SK-N-DZ (cell line): ENCODE results near the gene IRX3. TPM values are rescaled to one million over a fixed set of nuclear protein-coding genes. Genes with fewer than 3 reads are reported as not detected.

Experiments
- DNase-seq: peaks from one replicate; pipeline ENCODE4 v3.0.0-alpha.2; 2015; ENCODE audit warnings: low spot score
- polyA plus RNA-seq, 2 experiments: library from polyadenylated mRNA; depleted of rRNA; stranded (reverse); fragments of >200 nt; gene quantifications; 2 replicates each; pipeline ENCODE4 v1.2.3, GENCODE V29; 2014

Gene IRX3
- 1.6 and 2.2 TPM in 2 replicates for polyA plus RNA-seq (2014; cell fraction: cytosol; rRNA removed)
- 2.5 and 3.3 TPM in 2 replicates for polyA plus RNA-seq (2014; cell fraction: nucleus; rRNA removed)

- peak; percentile 67 for DNase-seq
Measured at GRCh38 chr16:54286366-54287130, at the start of gene IRX3. TSS of gene IRX3 (minus strand) at chr16:54286787. CDS start at chr16:54286050, 737 bp downstream.

DNA sequence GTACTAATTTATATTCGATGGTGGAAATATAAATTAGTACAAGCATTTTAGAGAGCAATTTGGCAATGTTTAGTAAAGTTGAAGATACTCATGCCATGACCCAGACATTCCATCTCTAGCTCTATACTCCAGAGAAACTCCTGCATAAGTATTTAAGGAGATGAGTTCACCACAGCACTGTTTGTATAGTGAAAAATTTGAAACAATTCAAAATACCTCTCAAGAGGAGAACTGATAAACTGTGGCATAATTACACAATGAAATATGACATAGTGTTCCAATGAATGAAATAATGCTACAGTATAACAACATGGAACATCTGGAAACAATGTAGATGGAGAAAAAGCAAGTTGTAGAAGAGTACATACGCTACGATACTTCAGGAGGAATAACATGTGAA lies 48.6 kb upstream of the IRX3 start:
- DNase-seq, result no peak

DNA sequence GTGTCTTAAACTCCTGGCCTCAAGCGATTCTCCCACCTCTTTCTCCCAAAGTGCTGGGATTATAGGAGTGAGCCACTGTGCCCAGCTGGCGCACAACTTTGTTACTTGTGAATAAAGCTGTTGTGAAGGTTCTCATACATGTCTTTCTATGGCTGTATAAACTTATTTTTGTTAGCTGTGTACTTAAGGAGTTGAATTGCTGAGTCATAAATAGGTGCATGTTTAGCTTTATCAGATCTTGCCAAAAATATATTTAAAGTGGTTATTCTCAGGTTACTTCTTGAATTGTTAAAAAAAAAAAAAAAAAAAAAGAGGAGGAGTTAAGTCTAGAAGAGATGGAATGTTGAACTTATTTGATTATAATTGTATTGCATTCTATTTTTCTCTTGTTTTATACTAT lies 47.6 kb upstream of the IRX3 start:
- DNase-seq, result no peak

DNA sequence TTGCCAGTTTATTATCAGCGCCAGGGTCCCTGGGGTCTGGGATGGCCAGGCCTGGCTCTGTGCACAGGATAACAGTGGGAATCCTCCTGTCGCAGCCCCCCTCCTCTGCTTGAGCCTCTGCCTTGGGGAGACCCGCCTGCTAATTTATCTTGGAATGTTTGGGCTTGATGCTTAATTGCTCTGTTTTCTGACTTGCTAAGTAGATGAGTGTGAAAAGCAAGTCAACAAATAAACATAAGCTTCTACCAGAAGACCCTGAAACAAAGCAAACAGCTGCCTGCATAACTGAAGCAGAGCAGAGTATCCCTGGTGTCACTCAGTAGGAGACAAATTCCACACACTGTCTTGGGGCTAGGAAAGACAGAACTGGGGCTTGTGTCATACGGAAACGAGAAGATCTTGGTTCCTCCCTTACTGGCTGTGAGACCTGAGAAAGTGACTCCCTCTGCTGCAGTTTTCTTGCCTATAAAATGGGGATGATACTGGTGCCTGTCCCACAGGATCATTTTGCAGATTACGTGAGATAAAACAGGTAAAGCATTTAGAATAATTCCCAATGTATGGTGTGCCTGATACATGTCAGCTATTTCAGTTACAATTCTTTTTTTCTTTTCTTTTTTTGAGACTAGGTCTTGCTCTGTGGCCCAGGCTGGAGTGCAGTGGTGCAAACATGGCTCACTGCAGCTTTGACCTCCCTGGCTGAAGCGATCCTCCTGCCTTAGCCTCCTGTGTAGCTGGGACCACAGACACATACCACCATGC lies 44.8 kb upstream of the IRX3 start:
- DNase-seq, result no peak

- DNase-seq, result no peak
Measured at GRCh38 chr16:54327609-54328008, 41.0 kb upstream of the IRX3 start.

GRCh38 chr16:54326266-54326662 lies 39.7 kb upstream of the IRX3 start:
- DNase-seq, result no peak

- no peak for DNase-seq
Measured at GRCh38 chr16:54325616-54326265, 39.2 kb upstream of the IRX3 start.

GRCh38 chr16:54324716-54325115 lies 38.1 kb upstream of the IRX3 start:
- DNase-seq, result no peak

GRCh38 chr16:54320697-54321340 lies 34.2 kb upstream of the IRX3 start:
- no peak for DNase-seq

GRCh38 chr16:54318941-54319340 lies 32.4 kb upstream of the IRX3 start:
- DNase-seq, result no peak

DNA sequence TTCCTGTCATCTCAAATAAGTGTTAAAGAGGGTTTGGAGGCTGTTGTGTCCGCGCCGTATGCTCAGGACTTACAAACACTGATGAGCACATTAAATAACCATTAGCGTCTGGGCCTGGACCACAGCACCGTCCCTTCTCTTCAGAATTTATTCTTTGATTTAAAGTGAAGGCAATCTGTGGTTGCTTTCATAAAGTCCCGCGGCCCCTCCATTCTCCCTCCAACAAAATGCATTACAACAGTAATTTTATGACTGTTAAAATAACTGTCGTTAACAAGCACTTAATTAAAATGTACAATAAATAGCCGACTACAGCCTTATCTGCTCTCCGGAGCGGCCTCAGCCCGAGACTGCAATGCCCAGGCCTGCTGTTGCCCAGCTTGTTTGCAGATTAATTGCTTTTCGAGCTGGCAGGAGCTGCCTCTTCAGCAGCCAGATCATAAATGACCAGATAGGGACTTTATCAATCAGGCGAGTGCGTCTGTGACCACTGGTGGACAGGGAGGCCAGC lies 30.6 kb upstream of the IRX3 start:
- no peak for DNase-seq

DNA sequence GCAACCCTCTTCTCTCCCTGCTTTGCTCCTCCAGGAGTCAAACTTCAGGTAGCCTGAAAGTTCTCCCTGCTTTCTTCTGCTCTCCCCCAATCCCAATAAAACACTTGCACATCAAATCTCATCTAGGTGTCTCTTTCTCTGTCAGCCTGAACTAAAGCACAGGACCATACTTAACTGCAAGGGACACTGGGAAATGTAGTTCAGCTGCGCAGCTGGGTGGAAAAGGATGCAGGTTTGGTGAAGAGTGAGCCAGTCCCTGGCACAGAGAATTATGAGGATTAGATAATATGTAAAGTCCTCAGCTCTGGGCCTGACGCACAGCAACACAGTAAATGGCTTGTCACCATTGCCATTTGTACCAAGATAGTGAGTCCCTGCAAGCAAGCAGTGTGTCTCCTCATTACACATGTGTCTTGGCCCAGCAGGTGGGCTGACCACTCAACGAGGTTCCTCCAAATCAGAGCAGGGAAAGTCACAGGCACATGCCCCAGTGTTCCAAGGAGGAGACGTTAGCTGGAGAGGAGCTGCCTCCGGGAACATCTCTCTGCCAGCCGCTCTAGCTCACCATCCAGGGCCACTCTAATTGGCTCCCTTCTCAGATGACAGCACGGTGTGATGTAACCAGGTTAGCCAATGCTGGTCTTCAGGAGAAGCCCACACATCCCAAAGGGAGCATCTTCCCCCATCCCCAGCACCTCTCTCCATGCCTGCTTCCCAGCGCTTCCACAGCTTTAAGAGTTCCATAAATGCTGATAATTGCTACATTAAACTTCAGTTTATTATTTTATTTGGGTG lies 29.7 kb upstream of the IRX3 start:
- DNase-seq, result no peak

DNA sequence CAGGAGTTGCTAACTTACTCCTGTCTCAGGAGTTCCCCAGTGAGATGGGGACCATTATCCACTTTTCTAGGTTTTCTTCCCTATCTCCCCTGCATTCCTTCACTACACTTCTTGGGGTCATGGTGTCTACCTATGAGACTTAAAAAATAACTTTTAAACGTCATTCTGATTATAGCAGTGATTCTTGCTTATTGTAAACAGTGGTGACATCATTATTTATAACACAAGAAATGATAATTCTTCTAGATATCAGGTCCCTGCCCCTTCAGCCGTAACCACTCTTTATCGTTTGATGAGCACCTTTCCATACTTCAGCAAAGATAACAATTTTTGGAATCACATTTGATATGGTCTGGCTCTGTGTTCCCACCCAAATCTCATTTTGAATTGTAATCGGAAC lies 27.2 kb upstream of the IRX3 start:
- no peak for DNase-seq

DNA sequence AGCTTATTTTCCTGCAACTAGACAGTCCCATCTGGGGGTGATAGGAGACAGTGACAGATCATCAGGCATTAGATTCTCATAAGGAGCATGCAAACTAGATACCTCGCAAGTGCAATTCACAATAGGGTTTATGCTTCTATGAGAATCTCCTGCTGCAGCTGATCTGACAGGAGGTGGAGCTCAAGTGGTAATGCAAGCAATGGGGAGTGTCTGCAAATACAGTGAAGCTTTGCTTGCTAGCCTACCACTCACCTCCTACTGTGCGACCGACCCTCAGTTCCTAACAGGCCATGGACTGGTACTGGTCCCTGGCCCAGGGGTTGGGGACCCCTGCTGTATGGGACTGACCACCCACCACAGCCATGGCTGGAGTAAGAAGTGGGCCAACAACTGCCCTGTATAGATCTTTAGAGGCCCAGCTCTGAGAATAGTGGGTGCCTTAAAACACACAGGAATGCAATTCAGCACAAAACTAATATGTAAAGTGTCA lies 26.0 kb upstream of the IRX3 start:
- DNase-seq, result no peak

DNA sequence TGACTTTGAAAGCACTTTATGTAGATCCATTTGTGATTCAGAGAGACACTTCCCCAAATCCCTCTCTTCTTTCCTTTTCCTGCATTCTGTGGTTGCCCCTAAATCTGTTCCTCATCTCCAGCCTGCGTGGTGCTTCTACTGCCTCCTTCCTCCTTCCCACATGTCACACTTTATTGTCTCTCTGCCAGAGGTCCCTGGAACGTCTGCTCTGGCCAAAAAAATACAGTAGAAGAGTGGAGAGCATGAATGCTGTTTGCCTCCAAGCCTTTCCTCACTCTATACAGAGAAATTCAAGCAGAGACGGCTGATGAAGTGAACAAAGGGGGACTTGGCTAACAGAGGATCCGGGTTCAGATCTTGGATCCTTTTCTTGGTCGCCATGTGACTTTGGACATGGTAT lies 22.8 kb upstream of the IRX3 start:
- DNase-seq, result no peak

GRCh38 chr16:54305080-54305479 lies 18.5 kb upstream of the IRX3 start:
- no peak for DNase-seq

- no peak for DNase-seq
Measured at GRCh38 chr16:54303613-54304012, 17.0 kb upstream of the IRX3 start.

GRCh38 chr16:54297154-54297553 lies 10.6 kb upstream of the IRX3 start:
- no peak for DNase-seq

DNA sequence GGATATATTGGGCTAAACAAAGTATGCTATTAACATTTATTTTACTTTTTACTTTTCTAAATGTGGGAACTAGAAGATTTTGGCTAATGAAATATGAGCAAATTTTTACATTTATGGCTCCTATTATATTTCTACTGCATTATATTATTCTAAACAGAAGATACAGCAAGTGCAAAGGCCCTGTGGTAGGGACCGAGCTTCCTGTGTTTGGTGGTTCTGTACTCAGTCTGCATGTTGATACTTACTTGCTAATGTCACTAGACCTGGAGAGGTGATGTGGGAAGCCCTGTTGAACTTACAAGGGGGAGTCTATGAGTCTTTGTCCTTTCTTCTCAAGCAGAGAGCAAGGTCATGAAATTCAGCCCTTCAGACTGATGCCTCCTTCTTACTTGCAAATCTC lies 10.0 kb upstream of the IRX3 start:
- no peak for DNase-seq

DNA sequence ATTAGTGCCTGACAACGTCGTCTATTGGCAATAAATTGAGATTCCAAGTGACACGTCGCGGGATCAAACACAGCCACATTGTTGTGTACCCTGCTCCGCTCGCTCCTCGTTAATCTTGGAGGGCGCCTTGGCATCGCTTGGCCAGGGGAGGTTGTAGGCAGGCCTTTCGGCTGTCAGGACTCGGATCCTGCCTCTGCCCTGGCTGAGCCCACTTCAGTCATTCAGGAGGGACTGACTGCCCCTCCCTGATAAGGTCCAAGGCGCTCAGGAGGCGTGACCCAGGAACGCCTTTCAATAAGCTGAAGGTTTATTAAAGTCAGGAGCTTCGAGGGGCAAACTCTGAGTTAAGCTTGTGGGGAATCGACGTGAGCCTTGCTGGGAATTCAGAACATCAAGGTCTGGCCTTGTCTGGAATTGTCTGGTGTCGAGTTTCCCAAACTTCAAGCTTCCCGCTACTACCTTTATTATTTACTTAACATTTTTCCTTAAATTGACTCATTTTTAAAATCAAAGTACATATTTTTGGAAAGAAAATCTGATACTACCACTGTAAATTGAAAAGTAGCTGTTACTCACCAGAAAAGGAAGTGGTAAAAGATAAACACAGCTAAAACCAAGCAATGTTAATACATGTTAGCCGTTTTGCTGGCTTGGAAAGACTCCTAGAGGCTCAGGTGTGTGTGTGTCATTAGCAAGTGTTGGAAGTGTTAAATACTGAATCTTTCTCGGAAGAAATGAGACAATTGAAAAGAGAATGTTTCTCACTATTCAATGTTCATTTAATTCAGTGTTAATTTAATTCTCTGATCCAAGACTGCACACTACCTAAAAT lies 5.3 kb upstream of the IRX3 start:
- no peak for DNase-seq
